K562 (cell line): ENCODE results near the gene RPL19. TPM values are rescaled to one million over a fixed set of nuclear protein-coding genes. Genes with fewer than 3 reads are reported as not detected.

Experiments used
- ATAC-seq: fragments of 200-7000 bp; cut with Tn5 transposase; 3 replicates; pipeline ENCODE4 v1.9.1; 2020; ENCODE audit warnings: moderate library complexity
- BruUV-seq: library from RNA; stranded (reverse); fragments of 400-500 nt; replicated peaks from 2 replicates; lab custom pipeline; 2021; lab: Mats Ljungman, UMichigan
- CTCF ChIA-PET: fragments of 300-600 bp; formaldehyde crosslinking; extraction: SDS; loops from one replicate; lab custom pipeline; 2021; ENCODE audit warnings: low intra/inter-chr PET ratio; lab: Yijun Ruan, JAX
- POLR2A ChIA-PET: fragments of 300-600, 350-650 bp; sonication (Branson Sonifier 250); formaldehyde crosslinking; extraction: SDS; loops from one replicate; lab custom pipeline; 2021; ENCODE audit warnings: antibody characterized with exemption, inconsistent platforms; lab: Yijun Ruan, JAX
- DNase-seq, 4 experiments: peaks; one replicate each; pipeline versions ENCODE4 v3.0.0 to v3.0.0-alpha.2; 2011 to 2018; ENCODE audit warnings: low spot score in 3 of 4, mixed read lengths in 3 of 4; ENCODE audit errors: extremely low read depth in 1 of 4
- FAIRE-seq: peaks from 2 replicates; lab custom pipeline; 2011; peaks lifted over from hg19 to GRCh38; lab: Jason Lieb, UNC
- H2AFZ ChIP-seq: 2 replicates; pipeline ENCODE4 v1.6.0; 2011; ENCODE audit warnings: low read depth, low read length, control low read depth, inconsistent platforms
- H3K27ac ChIP-seq: fragments of 200-600 bp; 3 replicates; pipeline ENCODE4 v1.8.0; 2011; ENCODE audit warnings: low read depth, mild to moderate bottlenecking, control low read depth, inconsistent platforms, low read length, moderate library complexity, mixed read lengths; ENCODE audit errors: extremely low read depth
- H3K27me3 ChIP-seq, 2 experiments: fragments of 300-600 bp in 1 of 2; 2 replicates in 1 of 2; 3 replicates in 1 of 2; pipeline versions ENCODE4 v1.6.0 to v1.8.0; 2011; ENCODE audit warnings: inconsistent platforms in 2 of 2, low read length in 2 of 2, mild to moderate bottlenecking in 1 of 2, mixed read lengths in 1 of 2, moderate library complexity in 1 of 2; ENCODE audit not compliant: control insufficient read depth in 2 of 2, insufficient read depth in 2 of 2
- H3K36me3 ChIP-seq: fragments of 300-600 bp; 3 replicates; pipeline ENCODE4 v1.8.0; 2011; ENCODE audit warnings: mild to moderate bottlenecking, low read length, inconsistent platforms; ENCODE audit not compliant: control insufficient read depth, insufficient read depth
- H3K4me1 ChIP-seq, 2 experiments: fragments of 200-600 bp in 1 of 2; replicated peaks in 1 of 2; 2 replicates in 1 of 2; 3 replicates in 1 of 2; pipeline versions ENCODE4 v1.5.1 to v1.8.0; 2011; ENCODE audit warnings: inconsistent platforms in 2 of 2, low read length in 2 of 2, mild to moderate bottlenecking in 1 of 2, mixed read lengths in 1 of 2, moderate library complexity in 1 of 2; ENCODE audit not compliant: control insufficient read depth in 2 of 2, insufficient read depth in 2 of 2
- H3K4me2 ChIP-seq: 2 replicates; pipeline ENCODE4 v1.6.1; 2011; ENCODE audit warnings: low read length, control low read depth, inconsistent platforms, mixed read lengths; ENCODE audit not compliant: insufficient read depth
- H3K4me3 ChIP-seq: fragments of 200-600 bp; sonication (generic), shearing (Covaris generic); 2 replicates; pipeline ENCODE4 v1.5.1; 2016; ENCODE audit warnings: control low read depth, inconsistent platforms
- H3K79me2 ChIP-seq: fragments of 200-600 bp; 3 replicates; pipeline ENCODE4 v1.8.0; 2011; ENCODE audit warnings: low read length, inconsistent platforms; ENCODE audit not compliant: control insufficient read depth, insufficient read depth
- H3K9ac ChIP-seq, 2 experiments: 2 replicates each; pipeline versions ENCODE4 v1.6.0 to v1.6.1; 2011; ENCODE audit warnings: low read depth in 2 of 2, low read length in 2 of 2, control low read depth in 1 of 2, inconsistent platforms in 1 of 2, mild to moderate bottlenecking in 1 of 2, mixed read lengths in 1 of 2; ENCODE audit not compliant: insufficient read depth in 1 of 2
- H3K9me1 ChIP-seq: one replicate; pipeline ENCODE4 v1.6.0; 2011; ENCODE audit warnings: inconsistent platforms, mild to moderate bottlenecking, low read length, moderate library complexity; ENCODE audit not compliant: control insufficient read depth, insufficient read depth
- H3K9me3 ChIP-seq: replicated peaks from 2 replicates; pipeline ENCODE4 v1.5.1; 2011; ENCODE audit warnings: low read depth, low read length, inconsistent platforms; ENCODE audit not compliant: control insufficient read depth, insufficient read depth
- H4K20me1 ChIP-seq: replicated peaks from 2 replicates; pipeline ENCODE4 v1.6.1; 2011; ENCODE audit warnings: low read length, inconsistent platforms, mixed read lengths; ENCODE audit not compliant: control insufficient read depth, insufficient read depth
- WGBS: fragments of 100-300 bp; shearing (Covaris generic); methylation state at CpG from one replicate; pipeline ENCODE4 v1.1.6; 2016; ENCODE audit warnings: low coverage, mixed read lengths; ENCODE audit not compliant: insufficient coverage; ENCODE audit errors: missing lambda C conversion rate; 5-methylcytosine and 5-hydroxymethylcytosine counted together
- in situ Hi-C: fragments of 300-500 bp; cut with MboI; formaldehyde crosslinking; loops from 4 replicates; pipeline ENCODE4 v1.15.0; 2018; ENCODE audit warnings: inconsistent platforms, mixed read lengths
- intact Hi-C: fragments of 100-400 bp; cut with micrococcal nuclease; formaldehyde crosslinking; loops from 2 replicates; pipeline ENCODE4 v1.14.2; 2022
- polyA plus RNA-seq, 8 experiments: library from polyadenylated mRNA; depleted of rRNA in 4 of 8; stranded (reverse) in 5 of 8; unstranded in 3 of 8; fragments of >200 nt; fragmentation: Nextera tagmentation in 2 of 8; fragmentation: Illumina TruSeq in 1 of 8; extraction: Ambion mirVana in 2 of 8; extraction: Trizol in 1 of 8; gene quantifications; 2 replicates each; pipeline versions ENCODE4 v1.2.1 to v1.2.3, GENCODE V29; 2011 to 2014; ENCODE audit warnings: inconsistent platforms in 1 of 8, missing spikeins in 1 of 8
- total RNA-seq, 7 experiments: library from RNA; depleted of rRNA in 6 of 7; stranded (reverse); fragments of >200 nt in 6 of 7; fragmentation: Illumina TruSeq in 2 of 7; extraction: Trizol in 2 of 7; gene quantifications; 2 replicates each; pipeline versions ENCODE4 v1.2.1 to v1.2.3, GENCODE V29; 2011 to 2021; ENCODE audit warnings: low replicate concordance in 1 of 7
- TF ChIP-seq, protein P1 (sequence below): fragments of 200-600 bp; sonication (generic); IDR thresholded peaks from one replicate; pipeline ENCODE4 v1.6.1; 2012; ENCODE audit warnings: mild to moderate bottlenecking, low read depth, low read length, inconsistent platforms

The RPL19 gene
- total and polyA plus RNA-seq, 9 of the 15 experiments (the other 6 are each of a cell fraction or from before 2014, with no cell fraction given): 2,263 to 4,614 (median 3,727) TPM

DNA sequence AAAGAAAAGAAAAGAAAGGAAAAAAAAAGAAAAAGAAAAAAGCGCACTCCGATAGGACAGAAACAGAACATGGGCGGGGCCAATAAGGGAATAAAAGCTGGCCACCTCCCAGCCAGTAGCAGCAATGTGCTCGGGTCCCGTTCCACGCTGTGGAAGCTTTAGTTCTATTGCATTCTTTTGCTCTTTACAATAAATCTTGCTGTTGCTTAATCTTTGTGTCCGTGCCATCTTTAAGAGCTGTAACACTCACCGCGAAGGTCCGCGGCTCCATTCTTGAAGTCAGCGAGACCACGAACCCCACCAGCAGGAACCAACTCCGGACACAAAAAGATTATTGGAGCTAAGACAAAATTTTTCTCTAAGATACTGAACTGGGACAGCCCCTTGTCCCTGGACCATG lies 31.0 kb upstream of the RPL19 start:
- WGBS: 82% methylated on average over 11 of the region's 14 CpGs
- Histone ChIP-seq H3K9ac (no peak overlapping the region), H3K27me3 (no peaks in the 10 kb centered on the region), H2AFZ (no peak overlapping the region), H3K4me1 (peaks cover 5 to 23% of the 10 kb centered on the region in 2 experiments; a peak in 3 of 5 replicates), H3K79me2 (no peaks in the 10 kb centered on the region), H3K4me3 (no peak overlapping the region), H3K27ac (no peak overlapping the region), H3K4me2 (no peak overlapping the region), H4K20me1 (no peaks in the 10 kb centered on the region), H3K9me3 (no peaks in the 10 kb centered on the region), H3K36me3 (no peaks in the 10 kb centered on the region), H3K9me1 (no peaks in the 10 kb centered on the region)
- no TSS peak for BruUV-seq
- POLR2A ChIA-PET: interaction anchor here (0.7 to 1.4 kb wide), 5 partner anchors 9 to 418 kb away, joined by 3 to 5 read pairs (median 3); no protein-coding TSS in a partner anchor
- ATAC-seq: no peak
- FAIRE-seq: no peak
- TF ChIP-seq, protein P1, sequence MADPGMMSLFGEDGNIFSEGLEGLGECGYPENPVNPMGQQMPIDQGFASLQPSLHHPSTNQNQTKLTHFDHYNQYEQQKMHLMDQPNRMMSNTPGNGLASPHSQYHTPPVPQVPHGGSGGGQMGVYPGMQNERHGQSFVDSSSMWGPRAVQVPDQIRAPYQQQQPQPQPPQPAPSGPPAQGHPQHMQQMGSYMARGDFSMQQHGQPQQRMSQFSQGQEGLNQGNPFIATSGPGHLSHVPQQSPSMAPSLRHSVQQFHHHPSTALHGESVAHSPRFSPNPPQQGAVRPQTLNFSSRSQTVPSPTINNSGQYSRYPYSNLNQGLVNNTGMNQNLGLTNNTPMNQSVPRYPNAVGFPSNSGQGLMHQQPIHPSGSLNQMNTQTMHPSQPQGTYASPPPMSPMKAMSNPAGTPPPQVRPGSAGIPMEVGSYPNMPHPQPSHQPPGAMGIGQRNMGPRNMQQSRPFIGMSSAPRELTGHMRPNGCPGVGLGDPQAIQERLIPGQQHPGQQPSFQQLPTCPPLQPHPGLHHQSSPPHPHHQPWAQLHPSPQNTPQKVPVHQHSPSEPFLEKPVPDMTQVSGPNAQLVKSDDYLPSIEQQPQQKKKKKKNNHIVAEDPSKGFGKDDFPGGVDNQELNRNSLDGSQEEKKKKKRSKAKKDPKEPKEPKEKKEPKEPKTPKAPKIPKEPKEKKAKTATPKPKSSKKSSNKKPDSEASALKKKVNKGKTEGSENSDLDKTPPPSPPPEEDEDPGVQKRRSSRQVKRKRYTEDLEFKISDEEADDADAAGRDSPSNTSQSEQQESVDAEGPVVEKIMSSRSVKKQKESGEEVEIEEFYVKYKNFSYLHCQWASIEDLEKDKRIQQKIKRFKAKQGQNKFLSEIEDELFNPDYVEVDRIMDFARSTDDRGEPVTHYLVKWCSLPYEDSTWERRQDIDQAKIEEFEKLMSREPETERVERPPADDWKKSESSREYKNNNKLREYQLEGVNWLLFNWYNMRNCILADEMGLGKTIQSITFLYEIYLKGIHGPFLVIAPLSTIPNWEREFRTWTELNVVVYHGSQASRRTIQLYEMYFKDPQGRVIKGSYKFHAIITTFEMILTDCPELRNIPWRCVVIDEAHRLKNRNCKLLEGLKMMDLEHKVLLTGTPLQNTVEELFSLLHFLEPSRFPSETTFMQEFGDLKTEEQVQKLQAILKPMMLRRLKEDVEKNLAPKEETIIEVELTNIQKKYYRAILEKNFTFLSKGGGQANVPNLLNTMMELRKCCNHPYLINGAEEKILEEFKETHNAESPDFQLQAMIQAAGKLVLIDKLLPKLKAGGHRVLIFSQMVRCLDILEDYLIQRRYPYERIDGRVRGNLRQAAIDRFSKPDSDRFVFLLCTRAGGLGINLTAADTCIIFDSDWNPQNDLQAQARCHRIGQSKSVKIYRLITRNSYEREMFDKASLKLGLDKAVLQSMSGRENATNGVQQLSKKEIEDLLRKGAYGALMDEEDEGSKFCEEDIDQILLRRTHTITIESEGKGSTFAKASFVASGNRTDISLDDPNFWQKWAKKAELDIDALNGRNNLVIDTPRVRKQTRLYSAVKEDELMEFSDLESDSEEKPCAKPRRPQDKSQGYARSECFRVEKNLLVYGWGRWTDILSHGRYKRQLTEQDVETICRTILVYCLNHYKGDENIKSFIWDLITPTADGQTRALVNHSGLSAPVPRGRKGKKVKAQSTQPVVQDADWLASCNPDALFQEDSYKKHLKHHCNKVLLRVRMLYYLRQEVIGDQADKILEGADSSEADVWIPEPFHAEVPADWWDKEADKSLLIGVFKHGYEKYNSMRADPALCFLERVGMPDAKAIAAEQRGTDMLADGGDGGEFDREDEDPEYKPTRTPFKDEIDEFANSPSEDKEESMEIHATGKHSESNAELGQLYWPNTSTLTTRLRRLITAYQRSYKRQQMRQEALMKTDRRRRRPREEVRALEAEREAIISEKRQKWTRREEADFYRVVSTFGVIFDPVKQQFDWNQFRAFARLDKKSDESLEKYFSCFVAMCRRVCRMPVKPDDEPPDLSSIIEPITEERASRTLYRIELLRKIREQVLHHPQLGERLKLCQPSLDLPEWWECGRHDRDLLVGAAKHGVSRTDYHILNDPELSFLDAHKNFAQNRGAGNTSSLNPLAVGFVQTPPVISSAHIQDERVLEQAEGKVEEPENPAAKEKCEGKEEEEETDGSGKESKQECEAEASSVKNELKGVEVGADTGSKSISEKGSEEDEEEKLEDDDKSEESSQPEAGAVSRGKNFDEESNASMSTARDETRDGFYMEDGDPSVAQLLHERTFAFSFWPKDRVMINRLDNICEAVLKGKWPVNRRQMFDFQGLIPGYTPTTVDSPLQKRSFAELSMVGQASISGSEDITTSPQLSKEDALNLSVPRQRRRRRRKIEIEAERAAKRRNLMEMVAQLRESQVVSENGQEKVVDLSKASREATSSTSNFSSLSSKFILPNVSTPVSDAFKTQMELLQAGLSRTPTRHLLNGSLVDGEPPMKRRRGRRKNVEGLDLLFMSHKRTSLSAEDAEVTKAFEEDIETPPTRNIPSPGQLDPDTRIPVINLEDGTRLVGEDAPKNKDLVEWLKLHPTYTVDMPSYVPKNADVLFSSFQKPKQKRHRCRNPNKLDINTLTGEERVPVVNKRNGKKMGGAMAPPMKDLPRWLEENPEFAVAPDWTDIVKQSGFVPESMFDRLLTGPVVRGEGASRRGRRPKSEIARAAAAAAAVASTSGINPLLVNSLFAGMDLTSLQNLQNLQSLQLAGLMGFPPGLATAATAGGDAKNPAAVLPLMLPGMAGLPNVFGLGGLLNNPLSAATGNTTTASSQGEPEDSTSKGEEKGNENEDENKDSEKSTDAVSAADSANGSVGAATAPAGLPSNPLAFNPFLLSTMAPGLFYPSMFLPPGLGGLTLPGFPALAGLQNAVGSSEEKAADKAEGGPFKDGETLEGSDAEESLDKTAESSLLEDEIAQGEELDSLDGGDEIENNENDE: no peak
- in situ Hi-C loops (no loop called here), intact Hi-C loops (no loop called here)
- CTCF ChIA-PET: no interaction called here
- DNase-seq: no peak
